ENCODE measurements around the gene SLC43A3.

DNA sequence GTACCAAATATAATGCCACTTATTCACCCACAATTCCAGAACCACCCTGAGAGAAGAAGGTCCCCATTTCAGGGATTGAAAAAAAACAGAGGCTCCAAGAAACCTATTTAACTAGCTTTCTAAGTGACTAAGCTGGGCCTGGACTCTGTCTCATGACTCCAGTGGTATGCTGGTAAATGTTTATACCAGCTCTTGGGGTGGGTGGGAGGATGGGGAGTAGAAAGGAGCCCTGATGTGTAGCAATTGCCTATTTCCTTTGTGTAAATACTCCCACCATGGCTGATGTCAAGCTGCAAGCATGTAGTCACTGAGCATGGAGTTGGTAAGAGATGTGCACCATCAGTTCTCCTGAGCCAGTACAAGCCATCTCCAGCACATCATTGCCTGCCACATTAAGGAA lies 48.7 kb downstream of the SLC43A3 start:
- TF ChIP-seq, protein P1, sequence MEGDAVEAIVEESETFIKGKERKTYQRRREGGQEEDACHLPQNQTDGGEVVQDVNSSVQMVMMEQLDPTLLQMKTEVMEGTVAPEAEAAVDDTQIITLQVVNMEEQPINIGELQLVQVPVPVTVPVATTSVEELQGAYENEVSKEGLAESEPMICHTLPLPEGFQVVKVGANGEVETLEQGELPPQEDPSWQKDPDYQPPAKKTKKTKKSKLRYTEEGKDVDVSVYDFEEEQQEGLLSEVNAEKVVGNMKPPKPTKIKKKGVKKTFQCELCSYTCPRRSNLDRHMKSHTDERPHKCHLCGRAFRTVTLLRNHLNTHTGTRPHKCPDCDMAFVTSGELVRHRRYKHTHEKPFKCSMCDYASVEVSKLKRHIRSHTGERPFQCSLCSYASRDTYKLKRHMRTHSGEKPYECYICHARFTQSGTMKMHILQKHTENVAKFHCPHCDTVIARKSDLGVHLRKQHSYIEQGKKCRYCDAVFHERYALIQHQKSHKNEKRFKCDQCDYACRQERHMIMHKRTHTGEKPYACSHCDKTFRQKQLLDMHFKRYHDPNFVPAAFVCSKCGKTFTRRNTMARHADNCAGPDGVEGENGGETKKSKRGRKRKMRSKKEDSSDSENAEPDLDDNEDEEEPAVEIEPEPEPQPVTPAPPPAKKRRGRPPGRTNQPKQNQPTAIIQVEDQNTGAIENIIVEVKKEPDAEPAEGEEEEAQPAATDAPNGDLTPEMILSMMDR (IDR thresholded peaks at IDR 0.05; ENCODE audit: low read depth, low read length), result no peak
- no peak for TF ChIP-seq EZH2phosphoT487 (IDR thresholded peaks at IDR 0.05; ENCODE audit: low read depth)

Measured in OCI-LY3 (cell line).